Right hindlimb (tissue), 1 donor: Measurements from ENCODE around the gene DIAPH3.

Experiments used
- DNase-seq: peaks from one replicate; pipeline ENCODE4 v3.0.0-alpha.2; 2018

The DIAPH3 gene

GRCh38 chr13:60150538-60150937 is 13.2 kb downstream of the DIAPH3 start:
- no peak for DNase-seq

GRCh38 chr13:60148918-60149317 is 14.8 kb downstream of the DIAPH3 start:
- DNase-seq = no peak

GRCh38 chr13:60147361-60147760 is 16.4 kb downstream of the DIAPH3 start:
- no peak for DNase-seq

DNA sequence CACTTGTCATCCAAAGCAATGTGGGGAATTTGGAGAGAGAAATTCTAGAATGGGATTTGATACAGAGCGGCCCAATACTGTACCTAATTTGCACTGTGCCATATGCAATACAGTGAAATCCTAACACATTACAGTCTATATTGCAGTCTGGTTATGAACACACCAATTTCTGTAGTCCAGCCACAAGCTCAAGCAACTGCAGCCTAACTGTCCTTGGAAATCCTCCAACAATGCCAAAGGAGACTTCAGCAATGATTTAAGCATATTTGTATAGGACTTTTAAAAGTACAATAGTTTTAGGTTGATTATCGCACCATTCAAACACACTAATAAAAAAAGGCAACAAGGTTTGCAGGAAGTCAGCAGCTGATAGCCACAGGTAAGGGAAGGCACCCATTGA is 17.3 kb downstream of the DIAPH3 start:
- no peak for DNase-seq

DNA sequence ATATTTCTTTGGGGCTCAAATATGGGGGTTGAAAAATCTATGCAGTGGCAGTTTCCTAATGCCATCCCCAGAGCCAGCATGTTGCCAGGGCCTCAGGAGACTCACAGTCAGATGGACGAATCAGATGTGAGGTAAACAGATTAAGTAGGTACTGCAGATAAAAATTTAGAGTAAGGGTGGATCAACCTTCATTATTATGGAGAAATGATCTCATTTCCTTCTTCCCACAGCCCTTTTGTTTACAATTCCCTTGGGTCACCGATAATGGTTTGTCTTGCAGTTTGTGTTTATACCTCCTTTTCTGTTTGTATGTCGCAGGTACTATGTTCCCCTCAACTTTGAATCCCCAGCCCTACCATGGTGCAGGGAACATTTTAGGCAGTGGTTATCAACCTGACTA is 20.0 kb downstream of the DIAPH3 start:
- no peak for DNase-seq

DNA sequence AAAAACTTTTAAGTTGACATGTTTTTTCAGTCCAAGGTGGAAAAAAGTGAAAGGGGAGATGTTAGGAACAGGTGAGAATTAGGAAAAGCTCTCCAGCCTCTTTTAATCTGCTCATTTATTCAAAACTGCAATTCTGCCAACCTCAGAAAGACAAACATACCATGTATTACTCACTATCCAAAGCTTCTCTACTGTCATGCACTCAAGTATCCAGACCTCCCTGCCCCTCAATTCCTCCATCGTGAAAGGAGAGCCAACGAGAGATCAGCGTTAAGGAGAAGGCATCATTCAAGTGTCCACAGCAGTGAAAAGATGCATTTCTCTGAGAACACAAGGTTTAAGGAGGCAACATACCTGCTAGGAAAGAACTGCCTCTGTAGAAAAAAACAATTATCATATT is 24.5 kb downstream of the DIAPH3 start:
- no peak for DNase-seq

GRCh38 chr13:60138674-60139073 is 25.1 kb downstream of the DIAPH3 start:
- DNase-seq = no peak

GRCh38 chr13:60137911-60138560 is 25.7 kb downstream of the DIAPH3 start:
- no peak for DNase-seq

DNA sequence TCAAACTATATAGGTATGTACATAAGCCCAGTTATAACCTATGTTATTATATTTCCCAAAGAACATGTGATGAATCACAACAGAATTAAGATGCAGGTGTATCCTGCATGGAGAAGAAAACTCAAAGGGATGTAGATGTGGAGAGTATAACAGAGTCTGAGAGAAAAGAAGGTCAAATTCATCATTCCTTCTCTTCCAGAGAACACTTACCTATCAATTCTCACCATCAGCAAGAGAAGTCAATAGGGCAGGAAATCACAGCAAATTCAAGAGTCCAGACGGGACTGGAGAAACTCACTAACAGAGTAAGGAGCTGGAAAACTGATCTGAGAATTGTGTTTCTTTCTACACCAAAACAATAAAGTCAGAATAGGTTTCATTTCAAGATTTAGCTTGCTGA is 28.4 kb downstream of the DIAPH3 start:
- DNase-seq = no peak

DNA sequence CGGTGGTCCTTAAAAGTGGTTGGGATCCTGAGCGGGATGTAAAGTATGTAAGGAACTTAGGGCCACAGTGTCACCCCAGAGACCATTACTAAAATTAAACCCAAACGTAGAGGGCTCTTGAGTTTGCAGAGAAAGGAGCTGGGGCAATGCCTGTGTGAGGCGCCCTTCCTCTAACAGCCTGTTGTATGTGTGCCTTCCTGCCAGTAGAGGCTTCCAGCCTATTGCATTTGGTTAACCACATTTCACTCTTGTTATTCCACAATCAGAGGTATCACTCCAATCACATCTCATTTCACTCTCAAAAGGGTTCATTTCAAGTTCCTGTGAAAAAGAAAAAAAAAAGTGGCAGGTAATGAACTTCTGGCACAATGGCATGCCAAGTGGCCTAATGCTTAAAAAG is 29.4 kb downstream of the DIAPH3 start:
- no peak for DNase-seq

GRCh38 chr13:60121337-60121687 is 42.4 kb downstream of the DIAPH3 start:
- DNase-seq = no peak

GRCh38 chr13:60120617-60121336 is 43.0 kb downstream of the DIAPH3 start:
- DNase-seq = no peak

GRCh38 chr13:60118696-60119400 is 44.9 kb downstream of the DIAPH3 start:
- DNase-seq = no peak

DNA sequence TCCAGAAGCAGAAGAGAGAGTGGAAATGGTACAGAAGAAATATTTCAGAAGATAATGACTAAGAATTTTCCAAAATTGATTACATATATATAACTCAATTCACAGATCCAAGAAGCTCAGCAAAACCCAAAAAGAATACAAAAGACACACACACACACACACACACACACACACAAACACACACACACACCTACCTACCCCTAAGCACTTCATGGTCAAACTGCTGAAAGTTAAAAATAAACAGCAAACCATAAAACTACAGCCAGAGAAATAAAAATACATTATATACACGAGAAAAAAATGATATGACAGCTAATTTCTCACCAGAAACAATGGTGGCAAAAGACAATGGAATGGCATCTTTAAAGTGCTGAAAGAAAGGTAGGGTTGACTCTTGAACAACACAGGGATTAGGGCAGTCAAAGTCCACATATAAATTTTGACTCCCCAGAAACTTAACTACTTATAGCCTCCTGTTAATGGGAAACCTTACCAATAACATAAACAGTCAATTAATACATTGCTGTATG is 49.2 kb downstream of the DIAPH3 start:
- no peak for DNase-seq

- no peak for DNase-seq
These were observed 51.0 kb downstream of the DIAPH3 start for GRCh38 chr13:60112771-60113170.

DNA sequence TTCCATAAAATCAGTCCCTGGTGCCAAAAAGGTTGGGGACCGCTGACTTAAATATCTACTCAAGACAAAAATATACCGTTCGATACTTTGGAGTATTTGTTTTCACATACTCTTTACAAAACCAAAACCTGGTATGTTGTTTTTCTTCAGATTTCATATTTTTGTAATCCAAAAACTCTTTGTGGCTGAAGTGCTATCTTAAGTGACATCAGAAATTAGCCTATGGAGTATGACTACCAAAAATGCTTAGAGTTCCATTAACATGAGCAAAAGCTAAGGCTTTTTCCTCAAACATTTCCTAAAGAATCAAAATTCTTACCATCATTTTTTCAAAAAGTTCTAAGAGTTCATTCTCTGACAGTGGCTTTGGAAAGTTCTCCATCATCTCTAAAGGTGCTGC is 52.0 kb downstream of the DIAPH3 start:
- no peak for DNase-seq

DNA sequence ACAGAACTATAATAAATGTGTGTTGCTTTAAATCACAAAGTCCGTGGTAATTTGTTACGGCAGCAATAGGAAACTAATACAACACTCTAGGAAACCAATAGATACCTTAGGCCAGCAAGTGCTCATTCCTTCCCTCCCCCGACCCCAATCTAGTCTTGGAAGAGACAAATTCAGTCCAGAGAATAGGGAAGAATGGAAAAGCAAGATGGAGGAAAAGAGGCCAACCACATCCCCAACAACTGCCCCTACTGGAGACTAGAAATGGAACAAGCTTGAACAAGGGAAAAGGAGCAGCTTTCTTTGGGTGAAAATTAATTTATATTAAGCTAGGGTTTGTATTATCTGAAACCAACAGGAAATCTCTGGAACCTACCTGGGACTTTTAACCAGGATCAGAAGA is 54.4 kb downstream of the DIAPH3 start:
- no peak for DNase-seq

DNA sequence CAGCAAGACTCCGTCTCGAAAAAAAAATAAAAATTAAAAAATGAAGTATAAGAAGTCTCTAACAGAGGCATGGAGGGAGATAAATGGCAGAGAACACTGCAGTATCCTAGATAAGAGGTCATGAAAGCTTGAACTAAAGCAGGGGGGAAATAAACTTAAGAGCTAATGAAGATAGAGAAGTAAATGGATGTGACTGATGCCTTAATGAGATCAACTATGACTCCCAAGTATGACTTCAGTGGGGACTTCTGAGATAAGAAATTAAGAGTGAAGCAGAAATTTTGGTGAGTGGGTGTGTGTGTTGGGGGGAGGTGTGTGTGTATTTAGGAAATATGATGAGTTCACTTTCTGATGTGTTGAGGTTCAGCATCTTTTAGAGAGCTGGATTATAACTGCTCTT is 55.1 kb downstream of the DIAPH3 start:
- no peak for DNase-seq

GRCh38 chr13:60099631-60100420 is 63.9 kb downstream of the DIAPH3 start:
- DNase-seq = no peak

DNA sequence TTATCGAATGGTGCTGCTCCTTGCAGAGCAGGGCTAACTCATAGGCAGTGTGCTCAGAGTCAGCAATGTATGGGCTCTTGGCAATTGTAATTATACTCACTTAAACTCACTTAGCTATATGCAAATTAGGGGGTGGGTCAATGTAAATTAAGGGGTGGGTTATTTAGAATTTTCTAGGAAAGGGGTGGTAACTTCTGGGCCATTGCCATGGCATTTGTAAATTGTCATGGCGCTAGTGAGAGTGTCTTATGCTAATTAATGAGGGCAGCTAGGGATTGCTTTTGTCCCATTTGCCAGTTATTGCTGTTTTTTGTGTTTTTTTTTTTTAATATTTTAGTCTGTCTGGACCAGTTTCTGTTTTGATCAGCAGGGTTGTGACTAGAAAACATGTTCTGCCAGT is 68.4 kb downstream of the DIAPH3 start:
- DNase-seq = no peak

DNA sequence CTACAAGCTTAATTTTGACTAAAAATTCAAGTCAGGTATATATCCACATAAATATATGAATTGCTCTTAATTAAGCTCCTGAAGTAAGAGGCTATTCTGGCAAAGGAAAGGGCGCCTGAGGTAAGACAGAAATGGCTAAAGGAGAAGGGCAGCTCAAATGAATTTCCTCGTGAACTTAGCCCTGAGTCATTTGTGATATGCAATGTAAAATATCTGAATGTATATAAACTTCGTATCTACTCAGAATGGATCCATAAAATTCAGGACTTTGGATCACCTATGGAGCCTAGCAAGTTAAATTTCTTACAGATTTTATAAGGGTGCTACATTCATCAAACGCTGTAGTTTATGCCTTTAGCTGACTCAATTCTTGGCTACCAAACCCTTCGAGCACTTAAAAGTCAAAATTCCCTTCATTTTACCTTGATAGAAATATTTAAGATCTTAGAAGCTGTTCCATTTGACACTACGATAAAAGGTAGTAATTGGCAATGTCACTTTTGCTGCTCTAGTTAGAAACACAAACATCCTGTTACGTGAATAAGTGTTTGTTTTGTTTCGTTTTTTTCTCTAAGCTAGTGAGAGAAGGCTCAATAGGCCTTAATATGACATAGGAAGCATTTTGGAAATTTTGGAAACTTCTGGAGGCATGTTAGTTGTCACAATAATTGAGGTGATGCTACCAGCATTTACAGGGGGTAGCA is 69.2 kb downstream of the DIAPH3 start:
- DNase-seq = no peak

DNA sequence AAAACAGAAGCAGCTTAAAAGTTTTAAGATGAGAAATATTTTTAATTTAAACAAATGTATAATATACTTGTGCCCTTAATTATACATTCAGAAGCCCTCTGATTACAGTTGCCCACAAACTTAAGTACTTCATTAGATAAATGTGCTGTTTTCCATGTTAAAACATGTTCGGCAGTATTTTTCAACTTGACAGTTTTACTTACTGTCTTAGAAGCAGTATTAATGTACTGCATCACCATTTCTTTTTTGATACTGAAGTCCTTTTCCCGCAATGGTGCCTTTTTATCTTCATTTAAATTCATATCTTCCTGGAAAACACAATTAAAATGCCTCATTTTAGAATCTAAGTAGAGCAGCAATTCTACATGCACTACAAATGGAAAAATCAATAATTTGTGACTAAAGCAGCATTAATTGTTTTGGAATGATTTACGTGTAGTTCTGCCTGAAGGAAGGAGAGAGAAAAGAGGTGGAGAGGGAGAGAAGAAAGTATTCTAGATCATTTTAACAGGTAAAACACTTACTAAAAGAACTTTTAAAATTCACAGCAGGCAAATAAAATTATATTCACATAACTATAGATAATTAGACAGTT is 70.2 kb downstream of the DIAPH3 start:
- DNase-seq = no peak
